ENCODE results near the gene SLC39A7.

GRCh38 chr6:33190504-33191107 is 10.1 kb upstream of the SLC39A7 start:
- no peak for TF ChIP-seq CTCF (optimal IDR thresholded peaks at IDR 0.05 in 1 of 3, IDR thresholded peaks at IDR 0.05 in 1 of 3, conservative IDR thresholded peaks at IDR 0.05 in 1 of 3; ENCODE audit: extremely low read depth in 1 of 3, insufficient read depth in 2 of 3, low read length in 3 of 3)
- no peak for TF ChIP-seq EZH2 (IDR thresholded peaks at IDR 0.05; ENCODE audit: low read length)
